Measurements from ENCODE around the gene ICE2. TPM values are rescaled to one million over a fixed set of nuclear protein-coding genes. Genes with fewer than 3 reads are reported as not detected.

The ICE2 gene
- polyA plus RNA-seq, 1 of the 3 experiments (the other 2 are of a cell fraction) = 19.0 TPM

- H3K4me3 ChIP-seq (ENCODE audit: low read depth in 2 of 2, low read length in 1 of 2) = no peak overlapping the region
- H3F3A ChIP-seq (replicated peaks; ENCODE audit: insufficient read depth) = peaks cover 98% of the 10 kb centered on the region
- peak overlapping the region; percentile 84; the same call in 1 of the 2 replicates for H3K9ac ChIP-seq
- no peak for TF ChIP-seq USF2 (IDR thresholded peaks at IDR 0.05; ENCODE audit: borderline replicate concordance, low read depth, low read length)
- TF ChIP-seq FOXJ3 (CRISPR knock-in tag; IDR thresholded peaks at IDR 0.05) = no peak
- TF ChIP-seq REST (IDR thresholded peaks at IDR 0.05; ENCODE audit: low read depth, low read length) = no peak
- 0 out of 2 replicates have a peak, but pooled peaks have one; percentile 21 for TF ChIP-seq POLR2AphosphoS5 (IDR thresholded peaks at IDR 0.05; ENCODE audit: low read depth, low read length)
- TF ChIP-seq SMC3 (IDR thresholded peaks at IDR 0.05; ENCODE audit: low read depth, low read length) = no peak
- TF ChIP-seq FOSL2 (IDR thresholded peaks at IDR 0.05; ENCODE audit: borderline replicate concordance, low read depth) = no peak
- no peak for TF ChIP-seq CTCF (IDR thresholded peaks at IDR 0.05)
- no peak for TF ChIP-seq TEAD4 (IDR thresholded peaks at IDR 0.05; ENCODE audit: borderline replicate concordance, insufficient read depth)
- H3K79me2 ChIP-seq (ENCODE audit: insufficient read depth) = peaks cover 92% of the 10 kb centered on the region
- H2AFZ ChIP-seq (ENCODE audit: low read depth) = no peak overlapping the region
- no peaks in the 10 kb centered on the region for H3K9me3 ChIP-seq
- DNase-seq = no peak
- 75% methylated on average over 12 of the region's 12 CpGs for WGBS (ENCODE audit: low lambda C conversion rate)
- peaks cover 16 to 88% of the 10 kb centered on the region in 2 experiments for H3K4me1 ChIP-seq (ENCODE audit: control insufficient read depth in 1 of 2, insufficient read depth in 2 of 2, low read depth in 1 of 2, low read length in 1 of 2)
- peaks cover 40% of the 10 kb centered on the region for H4K20me1 ChIP-seq (ENCODE audit: insufficient read depth)
- H3K4me2 ChIP-seq = peak overlapping the region; percentile 45; the same call in 1 of the 2 replicates
- peaks cover 47 to 69% of the 10 kb centered on the region in 2 experiments for H3K36me3 ChIP-seq (replicated peaks in 1 of 2; ENCODE audit: control insufficient read depth in 1 of 2, insufficient read depth in 2 of 2, low read length in 1 of 2)
- no peaks in the 10 kb centered on the region for H3K27me3 ChIP-seq (ENCODE audit: insufficient read depth)
- CTCF ChIA-PET = interaction anchor here (1.0 to 1.3 kb wide), 3 partner anchors 17 to 1459 kb away, joined by 3 read pairs; no protein-coding TSS in a partner anchor
- POLR2A ChIA-PET = no interaction called here
- H3K27ac ChIP-seq (ENCODE audit: low read depth in 2 of 2, low read length in 1 of 2) = peak overlapping the region; percentile 64 to 99
- H3K9me2 ChIP-seq = no peaks in the 10 kb centered on the region
Measured at GRCh38 chr15:60376677-60377095, 102.3 kb downstream of the ICE2 start.

- Histone ChIP-seq H3K4me2 (peak overlapping the region; percentile 45), H3K36me3 (replicated peaks in 1 of 2; ENCODE audit: control insufficient read depth in 1 of 2, insufficient read depth in 2 of 2, low read length in 1 of 2) (peaks cover 41 to 65% of the 10 kb centered on the region in 2 experiments), H3F3A (replicated peaks; ENCODE audit: insufficient read depth) (peaks cover 96% of the 10 kb centered on the region), H3K4me1 (ENCODE audit: control insufficient read depth in 1 of 2, insufficient read depth in 2 of 2, low read depth in 1 of 2, low read length in 1 of 2) (peaks cover 16 to 86% of the 10 kb centered on the region in 2 experiments), H4K20me1 (ENCODE audit: insufficient read depth) (peaks cover 36% of the 10 kb centered on the region), H3K9ac (peak overlapping the region; percentile 84), H3K4me3 (ENCODE audit: low read depth in 2 of 2, low read length in 1 of 2) (peak overlapping the region in 1 of 2 experiments; percentile 13; a peak in 1 of 4 replicates), H3K9me2 (no peaks in the 10 kb centered on the region), H3K27ac (ENCODE audit: low read depth in 2 of 2, low read length in 1 of 2) (peak overlapping the region; percentile 84 to 99), H2AFZ (ENCODE audit: low read depth) (no peak overlapping the region), H3K9me3 (no peaks in the 10 kb centered on the region), H3K79me2 (ENCODE audit: insufficient read depth) (peaks cover 88% of the 10 kb centered on the region), H3K27me3 (ENCODE audit: insufficient read depth) (no peaks in the 10 kb centered on the region)
- WGBS (ENCODE audit: low lambda C conversion rate) = 50% methylated on average over 5 of the region's 5 CpGs
- POLR2A ChIA-PET = no interaction called here
- CTCF ChIA-PET = interaction anchor here (1.6 to 1.8 kb wide), 4 partner anchors 13 to 18 kb away, joined by 3 to 9 read pairs (median 6); no protein-coding TSS in a partner anchor
- DNase-seq = no peak
- TF ChIP-seq REST (IDR thresholded peaks at IDR 0.05; ENCODE audit: low read depth, low read length) (no peak), PBX3 (IDR thresholded peaks at IDR 0.05) (no peak), YY1 (IDR thresholded peaks at IDR 0.05; ENCODE audit: low read depth) (no peak), FOXM1 (IDR thresholded peaks at IDR 0.05; ENCODE audit: low read depth) (no peak), MAX (IDR thresholded peaks at IDR 0.05; ENCODE audit: low read depth) (no peak), TCF12 (IDR thresholded peaks at IDR 0.05) (no peak), SMC3 (IDR thresholded peaks at IDR 0.05; ENCODE audit: low read depth, low read length) (no peak), GATA2 (CRISPR knock-in tag; IDR thresholded peaks at IDR 0.05) (no peak), FOSL2 (IDR thresholded peaks at IDR 0.05; ENCODE audit: borderline replicate concordance, low read depth) (no peak)
Measured at GRCh38 chr15:60375306-60375705, 103.6 kb downstream of the ICE2 start.
